Breast epithelium (tissue), 3 donors: Measurements from ENCODE around the gene GOLGA8M.
"Not testable (repeated sequence)": the region's sequence is repeated elsewhere in the genome, so short reads cannot be mapped to it uniquely, and the experiment has no call there.

Source experiments
- CTCF ChIP-seq, 3 donors: fragments of 450-650 bp; IDR thresholded peaks; one replicate each; pipeline ENCODE4 v1.5.1; 2016 to 2017; ENCODE audit warnings: antibody characterized with exemption in 3 of 3, mild to moderate bottlenecking in 3 of 3, moderate library complexity in 3 of 3
- POLR2AphosphoS5 ChIP-seq, 3 donors: sonication (generic); formaldehyde crosslinking; IDR thresholded peaks; one replicate each; pipeline ENCODE4 v1.6.1; 2017; ENCODE audit warnings: antibody characterized with exemption in 3 of 3

- TF ChIP-seq POLR2AphosphoS5, CTCF (IDR thresholded peaks at IDR 0.05): not testable (repeated sequence)
Observed at GRCh38 chr15:28738200-28738561, 26.0 kb upstream of the GOLGA8M start.
